AG04449 (cell line): ENCODE results near the gene SMARCD1.
"Not testable (repeated sequence)": the region's sequence is repeated elsewhere in the genome, so short reads cannot be mapped to it uniquely, and the experiment has no call there.

Experiments
- CTCF ChIA-PET: fragments of 350-600 bp; formaldehyde crosslinking; extraction: SDS; loops from one replicate; lab custom pipeline; 2021; ENCODE audit warnings: antibody characterized with exemption; lab: Yijun Ruan, JAX
- POLR2A ChIA-PET: fragments of 400-600, 350-600 bp; formaldehyde crosslinking; extraction: SDS; loops from one replicate; lab custom pipeline; 2020; ENCODE audit warnings: antibody characterized with exemption, inconsistent platforms; lab: Yijun Ruan, JAX
- DNase-seq: peaks from one replicate; pipeline ENCODE4 v3.0.0-alpha.2; 2010; ENCODE audit warnings: low read depth, low spot score
- H3K4me3 ChIP-seq: 2 replicates; pipeline ENCODE4 v1.5.1; 2011; ENCODE audit warnings: low read depth, mild to moderate bottlenecking, control low read depth, low read length
- TF ChIP-seq, protein P1 (sequence below): IDR thresholded peaks from one replicate; pipeline ENCODE4 v1.5.1; 2011; ENCODE audit warnings: mild to moderate bottlenecking, moderate library complexity, low read length, control low read depth, inconsistent platforms; ENCODE audit not compliant: insufficient read depth; ENCODE audit errors: missing control alignments

The SMARCD1 gene

DNA sequence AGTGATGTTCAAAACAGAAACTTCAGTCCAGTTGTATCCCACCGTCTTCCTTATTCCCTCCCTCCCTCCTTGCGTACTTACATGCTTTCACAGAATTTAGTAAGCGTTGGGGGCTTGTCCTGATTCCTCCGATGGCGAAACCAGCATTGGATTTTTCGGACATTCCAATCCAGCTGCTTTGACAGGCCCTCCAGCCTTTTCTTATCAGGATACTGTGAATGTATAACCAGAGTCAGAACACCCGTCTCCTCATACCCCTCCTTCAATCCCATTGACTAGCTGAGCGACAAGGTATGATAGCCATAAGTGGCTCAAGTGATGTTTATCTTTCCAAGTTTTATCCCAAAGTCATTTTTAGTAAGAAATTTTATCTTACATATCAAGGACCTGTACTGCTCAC lies 57.9 kb downstream of the SMARCD1 start:
- TF ChIP-seq, protein P1, sequence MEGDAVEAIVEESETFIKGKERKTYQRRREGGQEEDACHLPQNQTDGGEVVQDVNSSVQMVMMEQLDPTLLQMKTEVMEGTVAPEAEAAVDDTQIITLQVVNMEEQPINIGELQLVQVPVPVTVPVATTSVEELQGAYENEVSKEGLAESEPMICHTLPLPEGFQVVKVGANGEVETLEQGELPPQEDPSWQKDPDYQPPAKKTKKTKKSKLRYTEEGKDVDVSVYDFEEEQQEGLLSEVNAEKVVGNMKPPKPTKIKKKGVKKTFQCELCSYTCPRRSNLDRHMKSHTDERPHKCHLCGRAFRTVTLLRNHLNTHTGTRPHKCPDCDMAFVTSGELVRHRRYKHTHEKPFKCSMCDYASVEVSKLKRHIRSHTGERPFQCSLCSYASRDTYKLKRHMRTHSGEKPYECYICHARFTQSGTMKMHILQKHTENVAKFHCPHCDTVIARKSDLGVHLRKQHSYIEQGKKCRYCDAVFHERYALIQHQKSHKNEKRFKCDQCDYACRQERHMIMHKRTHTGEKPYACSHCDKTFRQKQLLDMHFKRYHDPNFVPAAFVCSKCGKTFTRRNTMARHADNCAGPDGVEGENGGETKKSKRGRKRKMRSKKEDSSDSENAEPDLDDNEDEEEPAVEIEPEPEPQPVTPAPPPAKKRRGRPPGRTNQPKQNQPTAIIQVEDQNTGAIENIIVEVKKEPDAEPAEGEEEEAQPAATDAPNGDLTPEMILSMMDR = no peak
- ChIA-PET CTCF (interaction anchor here (0.6 to 1.6 kb wide), 7 partner anchors 10 to 171 kb away, joined by 3 to 5 read pairs (median 3); partner anchors contain the start of genes CERS5 and COX14), POLR2A (no interaction called here)
- no peak for DNase-seq
- H3K4me3 ChIP-seq = no peak overlapping the region

DNA sequence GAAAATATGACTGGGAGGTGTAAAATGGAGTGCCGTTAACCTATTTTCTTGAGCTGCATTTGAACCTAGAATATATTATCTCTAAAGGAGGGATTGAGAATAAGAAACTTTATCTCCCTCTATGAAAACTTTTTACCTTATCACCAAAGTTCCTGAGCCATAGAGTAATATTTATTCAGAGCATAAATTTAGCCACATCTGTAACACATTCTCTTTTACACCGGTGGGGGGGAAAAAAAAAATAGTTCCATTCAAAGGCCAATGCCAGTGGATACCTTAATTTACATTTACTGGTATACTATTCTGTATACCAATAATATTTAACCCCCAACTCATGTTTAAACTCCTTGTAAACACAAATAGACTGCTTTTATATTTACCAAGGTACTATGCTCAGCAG lies 60.3 kb downstream of the SMARCD1 start:
- DNase-seq = no peak
- H3K4me3 ChIP-seq = no peak overlapping the region
- ChIA-PET CTCF (interaction anchor here (0.8 to 2.6 kb wide), 4 partner anchors 8 to 106 kb away, joined by 3 to 19 read pairs (median 7); partner anchors contain the start of gene COX14), POLR2A (interaction anchor here (1.4 kb wide), 1 partner anchor 8 kb away, joined by 3 read pairs; no protein-coding TSS in a partner anchor)
- TF ChIP-seq, protein P1 = no peak

DNA sequence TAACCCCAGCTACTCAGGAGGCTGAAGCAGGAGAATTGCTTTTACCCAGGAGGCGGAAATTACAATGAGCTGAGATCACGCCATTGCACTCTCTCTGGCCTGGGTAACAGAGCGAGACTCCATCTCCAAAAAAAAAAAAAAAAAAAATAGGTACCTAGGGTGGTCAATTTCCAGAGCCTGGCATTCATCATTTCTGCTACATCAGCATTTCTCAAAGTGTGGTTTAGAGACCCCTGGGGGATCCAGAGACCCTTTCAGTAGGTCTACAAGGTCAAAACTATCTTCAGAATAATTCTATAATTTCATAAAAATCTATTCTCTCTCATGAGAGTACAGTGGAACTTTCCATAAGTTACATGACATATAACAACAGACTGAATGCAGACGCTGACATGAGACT lies 62.1 kb downstream of the SMARCD1 start:
- no peak overlapping the region for H3K4me3 ChIP-seq
- POLR2A ChIA-PET = no interaction called here
- TF ChIP-seq, protein P1 = no peak
- CTCF ChIA-PET = interaction anchor here (1.0 to 2.6 kb wide), 3 partner anchors 9 to 36 kb away, joined by 4 to 19 read pairs (median 7); partner anchors contain the start of gene COX14
- DNase-seq = no peak

DNA sequence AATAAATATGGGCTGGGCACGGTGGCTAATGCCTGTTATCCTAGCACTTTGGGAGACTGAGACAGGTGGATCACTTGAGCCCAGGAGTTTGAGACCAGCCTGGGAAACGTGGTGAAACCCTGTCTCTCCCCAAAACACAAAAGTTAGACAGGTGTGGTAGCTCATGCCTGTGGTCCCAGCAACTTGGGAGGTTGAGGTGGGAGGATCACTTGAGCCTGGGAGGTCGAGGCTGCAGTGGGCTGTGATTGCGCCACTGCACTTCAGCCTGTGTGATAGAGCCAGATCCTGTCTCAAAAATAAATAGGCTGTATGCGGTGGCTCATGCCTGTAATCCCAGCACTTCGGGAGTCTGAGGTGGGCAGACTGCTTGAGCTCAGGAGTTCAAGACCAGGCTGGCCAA lies 62.9 kb downstream of the SMARCD1 start:
- DNase-seq, H3K4me3 ChIP-seq: not testable (repeated sequence)
- ChIA-PET POLR2A (interaction anchor here (1.0 kb wide), 1 partner anchor 19 kb away, joined by 3 read pairs; the partner anchor contains the start of gene CERS5), CTCF (interaction anchor here (0.8 to 1.0 kb wide), 2 partner anchors 9 to 167 kb away, joined by 3 to 4 read pairs; no protein-coding TSS in a partner anchor)

DNA sequence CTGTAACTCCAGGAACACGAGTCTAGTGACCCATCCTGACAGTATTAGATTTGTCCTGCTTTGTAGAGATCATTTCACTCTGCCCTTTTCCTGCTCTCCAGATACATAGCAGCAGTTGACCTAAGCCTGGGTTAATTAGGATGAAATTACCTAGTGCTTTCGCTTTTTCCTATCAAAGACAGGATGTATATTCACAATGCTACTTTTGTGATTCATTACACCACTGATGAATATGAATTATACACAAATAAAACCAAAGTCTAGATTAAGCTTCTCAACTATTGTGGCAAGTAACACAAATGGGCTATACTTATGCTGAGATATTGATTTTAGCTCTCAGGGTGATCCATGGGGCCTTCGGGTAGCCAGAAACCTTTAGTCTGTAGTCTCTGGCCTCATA lies 64.2 kb downstream of the SMARCD1 start:
- ChIA-PET CTCF (interaction anchor here (1.0 to 1.4 kb wide), 2 partner anchors 37 to 61 kb away, joined by 3 to 4 read pairs; partner anchors contain the start of gene COX14), POLR2A (interaction anchor here (0.8 kb wide), 1 partner anchor 134 kb away, joined by 3 read pairs; the partner anchor contains the start of gene LIMA1)
- TF ChIP-seq, protein P1 = no peak
- no peak overlapping the region for H3K4me3 ChIP-seq
- DNase-seq = no peak
